Tibial nerve (tissue), 4 donors: ENCODE measurements around the gene SLC17A7. TPM values are rescaled to one million over a fixed set of nuclear protein-coding genes. Genes with fewer than 3 reads are reported as not detected.

Experiments
- DNase-seq, 2 donors: peaks; one replicate each; pipeline ENCODE4 v3.0.0-alpha.2; 2019; ENCODE audit warnings: low spot score in 2 of 2
- H3K27ac ChIP-seq, 4 donors: fragments of 200-600 bp; sonication (generic) in 3 of 4; one replicate each; pipeline ENCODE4 v1.5.1; 2017 to 2019; ENCODE audit warnings: mild to moderate bottlenecking in 1 of 4
- H3K27me3 ChIP-seq, 2 donors: fragments of 200-600 bp; sonication (generic) in 1 of 2; one replicate each; pipeline versions ENCODE4 v1.5.1 to v1.6.0; 2017 to 2019
- H3K36me3 ChIP-seq, 3 donors: fragments of 200-600 bp; sonication (generic); one replicate each; pipeline ENCODE4 v1.5.1; 2018 to 2019
- H3K4me1 ChIP-seq, 4 donors: fragments of 200-600 bp; sonication (generic) in 3 of 4; one replicate each; pipeline ENCODE4 v1.5.1; 2017 to 2019
- H3K4me3 ChIP-seq, 4 donors: fragments of 200-600 bp; sonication (generic) in 3 of 4; one replicate each; pipeline ENCODE4 v1.5.1; 2017 to 2019; ENCODE audit warnings: mild to moderate bottlenecking in 1 of 4, moderate library complexity in 1 of 4
- H3K9me3 ChIP-seq, 4 donors: fragments of 200-600 bp; sonication (generic) in 3 of 4; one replicate each; pipeline ENCODE4 v1.5.1; 2017 to 2019
- EP300 ChIP-seq, 2 donors: sonication (generic); formaldehyde crosslinking; IDR thresholded peaks; one replicate each; pipeline ENCODE4 v1.6.1; 2017; ENCODE audit warnings: antibody characterized with exemption in 2 of 2, mild to moderate bottlenecking in 1 of 2
- POLR2A ChIP-seq, 2 donors: fragments of 450-650 bp; IDR thresholded peaks; one replicate each; pipeline ENCODE4 v1.6.1; 2017; ENCODE audit warnings: antibody characterized with exemption in 2 of 2, mild to moderate bottlenecking in 2 of 2, moderate library complexity in 2 of 2
- WGBS, 2 donors: methylation state at CpG; one replicate each; pipeline ENCODE4 v1.1.5; 2018; 5-methylcytosine and 5-hydroxymethylcytosine counted together
- total RNA-seq, 4 donors: library from RNA; depleted of rRNA; stranded (reverse); fragments of >200 nt; gene quantifications; one replicate each; pipeline ENCODE4 v1.1.0, GENCODE V29; 2016
- TF ChIP-seq, protein P1 (sequence below), 5 experiments: fragments of 200-600 bp in 3 of 5; fragments of 450-650 bp in 2 of 5; sonication (generic) in 3 of 5; IDR thresholded peaks; one replicate each; pipeline ENCODE4 v1.5.1; 2016 to 2019; ENCODE audit warnings: antibody characterized with exemption in 5 of 5, mild to moderate bottlenecking in 3 of 5, moderate library complexity in 2 of 5

Gene SLC17A7
- 1 to 10 TPM; 2.4 to 7.1 (median 6.2) TPM for total RNA-seq

DNA sequence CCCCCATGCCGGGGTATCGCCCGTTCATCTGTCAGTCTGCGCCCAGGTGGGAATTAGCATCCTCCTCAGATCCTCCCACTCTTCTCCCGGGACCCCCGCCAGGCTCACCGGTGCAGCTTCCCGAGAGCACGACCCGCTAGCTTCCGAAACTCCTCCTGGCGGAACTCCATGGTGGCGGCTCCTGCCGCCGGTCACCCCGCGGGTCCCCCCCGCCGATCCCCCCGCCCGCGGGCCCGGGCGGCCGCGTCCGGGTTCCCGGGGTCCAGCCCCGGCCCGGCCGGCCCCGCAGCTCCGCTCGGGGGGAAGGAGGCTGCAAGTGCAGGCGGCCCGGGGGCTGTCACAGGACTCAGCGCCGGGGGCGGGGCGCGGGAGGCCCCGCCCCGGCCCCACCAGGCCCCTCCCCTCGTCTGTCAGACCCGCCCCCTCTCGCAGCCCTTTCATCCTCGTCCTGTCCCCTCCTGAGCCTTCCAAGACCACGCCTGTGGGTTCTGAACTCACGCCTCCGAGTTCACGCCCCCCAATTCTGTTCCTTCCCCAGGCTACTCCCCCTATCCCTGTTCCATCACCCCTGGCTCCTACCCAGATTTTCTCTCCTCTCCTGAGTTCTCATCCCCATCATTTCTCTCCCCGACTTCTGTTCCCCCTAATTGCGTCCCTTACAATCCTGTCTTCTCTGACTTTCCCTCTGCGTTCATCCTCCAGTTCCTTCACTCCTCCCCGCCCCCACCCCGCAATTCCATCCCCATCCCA lies at the start of gene SLC17A7:
Gene SLC17A7, minus strand, starts transcription at position 318 of the 750 bp plus-strand sequence. Its CDS starts 148 bp downstream, at position 170.
- peak; percentile 67 to 82 for DNase-seq
- peak within 1 kb of the TSS; percentile 75 to 88 (median 83) for H3K27ac ChIP-seq
- H3K4me1 ChIP-seq: peaks cover 0 to 40% (median 0%) of the 10 kb centered on the region in 4 donors
- H3K4me3 ChIP-seq: peak within 1 kb of the TSS; percentile 17 to 58 (median 38)
- TF ChIP-seq POLR2A (IDR thresholded peaks at IDR 0.05): no peak
- TF ChIP-seq, protein P1, sequence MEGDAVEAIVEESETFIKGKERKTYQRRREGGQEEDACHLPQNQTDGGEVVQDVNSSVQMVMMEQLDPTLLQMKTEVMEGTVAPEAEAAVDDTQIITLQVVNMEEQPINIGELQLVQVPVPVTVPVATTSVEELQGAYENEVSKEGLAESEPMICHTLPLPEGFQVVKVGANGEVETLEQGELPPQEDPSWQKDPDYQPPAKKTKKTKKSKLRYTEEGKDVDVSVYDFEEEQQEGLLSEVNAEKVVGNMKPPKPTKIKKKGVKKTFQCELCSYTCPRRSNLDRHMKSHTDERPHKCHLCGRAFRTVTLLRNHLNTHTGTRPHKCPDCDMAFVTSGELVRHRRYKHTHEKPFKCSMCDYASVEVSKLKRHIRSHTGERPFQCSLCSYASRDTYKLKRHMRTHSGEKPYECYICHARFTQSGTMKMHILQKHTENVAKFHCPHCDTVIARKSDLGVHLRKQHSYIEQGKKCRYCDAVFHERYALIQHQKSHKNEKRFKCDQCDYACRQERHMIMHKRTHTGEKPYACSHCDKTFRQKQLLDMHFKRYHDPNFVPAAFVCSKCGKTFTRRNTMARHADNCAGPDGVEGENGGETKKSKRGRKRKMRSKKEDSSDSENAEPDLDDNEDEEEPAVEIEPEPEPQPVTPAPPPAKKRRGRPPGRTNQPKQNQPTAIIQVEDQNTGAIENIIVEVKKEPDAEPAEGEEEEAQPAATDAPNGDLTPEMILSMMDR (IDR thresholded peaks at IDR 0.05): no peak
- TF ChIP-seq EP300 (IDR thresholded peaks at IDR 0.05): no peak
- H3K27me3 ChIP-seq: peaks cover 0 to 60% of the 10 kb centered on the region in 2 donors
- WGBS, 2 donors: 1 to 5% methylated on average over 25 to 51 of the region's 56 CpGs
- H3K9me3 ChIP-seq: no peaks in the 10 kb centered on the region
- peaks cover 0 to 6% (median 0%) of the 10 kb centered on the region in 3 donors for H3K36me3 ChIP-seq

GRCh38 chr19:49490287-49491029 lies 49.1 kb upstream of the SLC17A7 start:
- Histone ChIP-seq H3K9me3 (no peaks in the 10 kb centered on the region), H3K27me3 (no peaks in the 10 kb centered on the region), H3K4me1 (peaks cover 0 to 40% (median 20%) of the 10 kb centered on the region in 4 donors), H3K36me3 (peaks cover 7 to 46% (median 27%) of the 10 kb centered on the region in 3 donors), H3K27ac (peak overlapping the region in 3 of 4 donors; percentile 20 to 93 (median 82)), H3K4me3 (no peak overlapping the region)
- WGBS, 2 donors: 88 to 90% methylated on average over 17 to 27 of the region's 27 CpGs
- no peak for DNase-seq
- TF ChIP-seq EP300 (IDR thresholded peaks at IDR 0.05) (no peak), POLR2A (IDR thresholded peaks at IDR 0.05) (no peak)
- TF ChIP-seq, protein P1 (IDR thresholded peaks at IDR 0.05): no peak

- 65% methylated on average over 15 of the region's 15 CpGs for WGBS, 2 donors
Measured at GRCh38 chr19:49489601-49490167, 48.4 kb upstream of the SLC17A7 start.

DNA sequence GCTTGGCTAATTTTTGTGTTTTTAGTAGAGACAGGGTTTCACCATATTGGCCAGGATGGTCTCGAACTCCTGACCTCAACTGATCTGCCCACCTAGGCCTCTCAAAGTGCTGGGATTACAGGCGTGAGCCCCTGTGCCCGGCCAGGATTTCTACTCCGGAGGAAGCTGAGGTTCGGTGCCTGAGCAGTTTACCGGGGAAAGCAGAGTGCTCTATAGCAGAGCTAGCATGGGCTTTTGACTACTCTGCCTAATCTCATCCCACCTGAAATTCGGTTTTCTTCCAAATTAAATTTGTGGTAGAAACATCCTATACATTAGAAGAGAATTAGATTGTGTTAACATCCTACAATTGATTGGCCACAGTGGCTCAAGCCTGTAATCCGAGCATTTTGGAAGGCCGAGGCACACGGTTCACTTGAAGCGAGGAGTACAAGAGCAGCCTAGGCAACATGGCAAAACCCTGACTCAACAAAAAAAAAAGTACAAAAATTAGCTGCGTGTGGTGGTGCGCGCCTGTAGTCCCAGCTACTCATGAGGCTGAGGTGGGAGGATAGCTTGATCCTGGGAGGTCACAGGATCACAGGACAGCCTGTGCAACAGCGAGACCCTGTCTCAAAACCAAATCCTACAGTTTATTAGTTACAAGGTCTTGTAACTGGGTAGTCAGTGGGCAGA lies 47.7 kb upstream of the SLC17A7 start:
- H3K36me3 ChIP-seq: peaks cover 7 to 54% (median 27%) of the 10 kb centered on the region in 3 donors

More at GRCh38 chr19:49489601-49490167, 48.4 kb upstream of the SLC17A7 start:
- peaks cover 7 to 52% (median 27%) of the 10 kb centered on the region in 3 donors for H3K36me3 ChIP-seq
- DNase-seq: no peak
- no peaks in the 10 kb centered on the region for H3K27me3 ChIP-seq
- peaks cover 0 to 34% (median 20%) of the 10 kb centered on the region in 4 donors for H3K4me1 ChIP-seq
- peak overlapping the region in 3 of 4 donors; percentile 82 to 93 (median 91) for H3K27ac ChIP-seq
- TF ChIP-seq POLR2A (IDR thresholded peaks at IDR 0.05) (no peak), EP300 (IDR thresholded peaks at IDR 0.05) (no peak)
- TF ChIP-seq, protein P1 (IDR thresholded peaks at IDR 0.05): no peak
- H3K9me3 ChIP-seq: no peaks in the 10 kb centered on the region
- peak overlapping the region in 3 of 4 donors; percentile 79 to 97 (median 96) for H3K4me3 ChIP-seq

More for the DNA sequence above, 47.7 kb upstream of the SLC17A7 start:
- H3K4me3 ChIP-seq: peak overlapping the region; percentile 79 to 98 (median 96)
- H3K27me3 ChIP-seq: no peaks in the 10 kb centered on the region
- DNase-seq: no peak
- 27 to 28% methylated on average over 15 of the region's 15 CpGs for WGBS, 2 donors
- peak overlapping the region in 3 of 4 donors; percentile 82 to 93 (median 91) for H3K27ac ChIP-seq
- peaks cover 0 to 34% (median 20%) of the 10 kb centered on the region in 4 donors for H3K4me1 ChIP-seq
- TF ChIP-seq, protein P1 (IDR thresholded peaks at IDR 0.05): no peak
- TF ChIP-seq POLR2A (IDR thresholded peaks at IDR 0.05) (no peak), EP300 (IDR thresholded peaks at IDR 0.05) (no peak)
- no peaks in the 10 kb centered on the region for H3K9me3 ChIP-seq
